Measurements from ENCODE around the gene UGT2B7. TPM values are rescaled to one million over a fixed set of nuclear protein-coding genes. Genes with fewer than 3 reads are reported as not detected.

The UGT2B7 gene
- total and polyA plus RNA-seq, 2 of the 13 experiments (the other 11 are each of a cell fraction or from before 2014, with no cell fraction given): 26.8 to 41.8 TPM

DNA sequence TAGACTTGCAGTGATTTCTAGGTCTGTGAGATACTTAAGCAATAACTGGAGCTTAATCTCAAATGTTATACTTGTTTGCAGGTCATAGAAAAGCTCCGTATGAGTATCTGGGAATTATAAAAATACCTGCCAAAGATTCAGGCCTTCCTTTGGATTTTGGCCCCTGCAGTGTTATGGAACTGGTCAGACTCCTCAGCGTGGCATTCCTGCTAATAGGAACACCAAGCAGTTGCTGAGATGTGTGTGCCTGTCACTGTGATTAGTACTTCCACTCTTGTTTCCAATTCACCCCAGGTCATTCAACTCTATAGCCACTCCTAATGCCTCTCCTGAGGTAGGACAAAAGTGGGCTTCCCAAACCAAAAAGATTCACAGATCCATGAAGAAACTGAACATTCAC is 7.8 kb upstream of the UGT2B7 start (continued):
- TF ChIP-seq CCDC6 (CRISPR knock-in tag; IDR thresholded peaks at IDR 0.05): no peak
- no peak for TF ChIP-seq SRY (CRISPR knock-in tag; IDR thresholded peaks at IDR 0.05)
- TF ChIP-seq ZMYM3 (CRISPR knock-in tag; IDR thresholded peaks at IDR 0.05): no peak
- no peak for TF ChIP-seq SIX1 (CRISPR knock-in tag; IDR thresholded peaks at IDR 0.05; ENCODE audit: borderline replicate concordance)
- no peak for TF ChIP-seq ZFP82 (CRISPR knock-in tag; IDR thresholded peaks at IDR 0.05; ENCODE audit: borderline replicate concordance)
- no peak for TF ChIP-seq ZNF766 (CRISPR knock-in tag; IDR thresholded peaks at IDR 0.05; ENCODE audit: borderline replicate concordance)
- TF ChIP-seq, protein P1, sequence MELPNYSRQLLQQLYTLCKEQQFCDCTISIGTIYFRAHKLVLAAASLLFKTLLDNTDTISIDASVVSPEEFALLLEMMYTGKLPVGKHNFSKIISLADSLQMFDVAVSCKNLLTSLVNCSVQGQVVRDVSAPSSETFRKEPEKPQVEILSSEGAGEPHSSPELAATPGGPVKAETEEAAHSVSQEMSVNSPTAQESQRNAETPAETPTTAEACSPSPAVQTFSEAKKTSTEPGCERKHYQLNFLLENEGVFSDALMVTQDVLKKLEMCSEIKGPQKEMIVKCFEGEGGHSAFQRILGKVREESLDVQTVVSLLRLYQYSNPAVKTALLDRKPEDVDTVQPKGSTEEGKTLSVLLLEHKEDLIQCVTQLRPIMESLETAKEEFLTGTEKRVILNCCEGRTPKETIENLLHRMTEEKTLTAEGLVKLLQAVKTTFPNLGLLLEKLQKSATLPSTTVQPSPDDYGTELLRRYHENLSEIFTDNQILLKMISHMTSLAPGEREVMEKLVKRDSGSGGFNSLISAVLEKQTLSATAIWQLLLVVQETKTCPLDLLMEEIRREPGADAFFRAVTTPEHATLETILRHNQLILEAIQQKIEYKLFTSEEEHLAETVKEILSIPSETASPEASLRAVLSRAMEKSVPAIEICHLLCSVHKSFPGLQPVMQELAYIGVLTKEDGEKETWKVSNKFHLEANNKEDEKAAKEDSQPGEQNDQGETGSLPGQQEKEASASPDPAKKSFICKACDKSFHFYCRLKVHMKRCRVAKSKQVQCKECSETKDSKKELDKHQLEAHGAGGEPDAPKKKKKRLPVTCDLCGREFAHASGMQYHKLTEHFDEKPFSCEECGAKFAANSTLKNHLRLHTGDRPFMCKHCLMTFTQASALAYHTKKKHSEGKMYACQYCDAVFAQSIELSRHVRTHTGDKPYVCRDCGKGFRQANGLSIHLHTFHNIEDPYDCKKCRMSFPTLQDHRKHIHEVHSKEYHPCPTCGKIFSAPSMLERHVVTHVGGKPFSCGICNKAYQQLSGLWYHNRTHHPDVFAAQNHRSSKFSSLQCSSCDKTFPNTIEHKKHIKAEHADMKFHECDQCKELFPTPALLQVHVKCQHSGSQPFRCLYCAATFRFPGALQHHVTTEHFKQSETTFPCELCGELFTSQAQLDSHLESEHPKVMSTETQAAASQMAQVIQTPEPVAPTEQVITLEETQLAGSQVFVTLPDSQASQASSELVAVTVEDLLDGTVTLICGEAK (IDR thresholded peaks at IDR 0.05): no peak
- TF ChIP-seq, protein P1 (CRISPR knock-in tag; IDR thresholded peaks at IDR 0.05): no peak
- TF ChIP-seq HNRNPK (IDR thresholded peaks at IDR 0.05; ENCODE audit: low read depth, low read length, poor library complexity, severe bottlenecking): no peak
- no peak for TF ChIP-seq ZNF354B (CRISPR knock-in tag; IDR thresholded peaks at IDR 0.05)
